Posterior cingulate gyrus (tissue), 11 donors: ENCODE measurements around the gene MICAL1.

Experiments used
- DNase-seq, 10 donors: peaks; one replicate each; pipeline versions ENCODE4 v3.0.0 to v3.0.0-alpha.2; 2020 to 2021; ENCODE audit warnings: mixed read lengths in 3 of 10
- intact Hi-C: fragments of 100-400 bp; cut with DNase I; formaldehyde crosslinking; loops from one replicate; pipeline ENCODE4 v1.15.1; 2023

MICAL1 gene

GRCh38 chr6:109441069-109441816 lies 14.3 kb downstream of the MICAL1 start:
- DNase-seq, result peak in 4 of 10 donors; percentile 38 to 89 (median 83)
- intact Hi-C loops, result loop anchor here (2.0 to 10.0 kb wide), 3 partner anchors 42 to 254 kb away; partner anchors contain the start of genes AK9, CD164, FIG4 and ZBTB24

- peak; percentile 70 to 97 (median 81) for DNase-seq
These were observed 15.1 kb downstream of the MICAL1 start, which contains the start of the genes PPIL6 and SMPD2 for GRCh38 chr6:109440331-109441068. PPIL6 (minus strand) TSS chr6:109440628; CDS start chr6:109440590, 38 bp downstream. SMPD2 (plus strand) TSS chr6:109440724; CDS start chr6:109441122, 398 bp downstream.

GRCh38 chr6:109436041-109436440 lies 19.5 kb downstream of the MICAL1 start:
- DNase-seq, result no peak
- intact Hi-C loops, result no loop called here

More at GRCh38 chr6:109440331-109441068, 15.1 kb downstream of the MICAL1 start, which contains the start of the genes PPIL6 and SMPD2:
- intact Hi-C loops, result loop anchor here (2.0 to 10.0 kb wide), 3 partner anchors 42 to 254 kb away; partner anchors contain the start of genes AK9, CD164, FIG4 and ZBTB24

- intact Hi-C loops, result no loop called here
- DNase-seq, result no peak
These were observed 21.1 kb downstream of the MICAL1 start for GRCh38 chr6:109434456-109434855.

- DNase-seq, result no peak
- intact Hi-C loops, result no loop called here
These were observed 26.1 kb downstream of the MICAL1 start for GRCh38 chr6:109429496-109429895.

- intact Hi-C loops, result no loop called here
- DNase-seq, result no peak
These were observed 26.6 kb downstream of the MICAL1 start for GRCh38 chr6:109428889-109429477.

GRCh38 chr6:109424946-109425345 lies 30.6 kb downstream of the MICAL1 start:
- intact Hi-C loops, result no loop called here
- DNase-seq, result no peak

- intact Hi-C loops, result no loop called here
- no peak for DNase-seq
These were observed 34.4 kb downstream of the MICAL1 start for GRCh38 chr6:109421184-109421583.

GRCh38 chr6:109420751-109421150 lies 34.8 kb downstream of the MICAL1 start:
- intact Hi-C loops, result no loop called here
- no peak for DNase-seq

- DNase-seq, result no peak
- intact Hi-C loops, result no loop called here
These were observed 37.9 kb downstream of the MICAL1 start for GRCh38 chr6:109417646-109418045.

- DNase-seq, result no peak
- intact Hi-C loops, result no loop called here
These were observed 44.5 kb downstream of the MICAL1 start for GRCh38 chr6:109411034-109411433.

GRCh38 chr6:109406196-109406595 lies 49.4 kb downstream of the MICAL1 start:
- intact Hi-C loops, result no loop called here

GRCh38 chr6:109397020-109397419 lies 58.6 kb downstream of the MICAL1 start:
- intact Hi-C loops, result loop anchor here (5.0 kb wide), 1 partner anchor 210 kb away; no protein-coding TSS in a partner anchor
- DNase-seq, result no peak

More at GRCh38 chr6:109406196-109406595, 49.4 kb downstream of the MICAL1 start:
- no peak for DNase-seq

- DNase-seq, result no peak
- intact Hi-C loops, result loop anchor here (5.0 kb wide), 1 partner anchor 209 kb away; no protein-coding TSS in a partner anchor
These were observed 59.4 kb downstream of the MICAL1 start for GRCh38 chr6:109396046-109396718.
